GM23338 (cell line): ENCODE measurements around the gene AHI1. TPM values are rescaled to one million over a fixed set of nuclear protein-coding genes. Genes with fewer than 3 reads are reported as not detected.

Experiments
- ATAC-seq: fragments of 200-7000 bp; cut with Tn5 transposase; 3 replicates; pipeline ENCODE4 v1.9.1; 2020
- DNase-seq: peaks from one replicate; pipeline ENCODE4 v3.0.0-alpha.2; 2015; ENCODE audit warnings: low spot score
- H2AFZ ChIP-seq: fragments of 200-600 bp; sonication (generic); 2 replicates; pipeline ENCODE4 v1.8.0; 2016; ENCODE audit warnings: antibody characterized with exemption, mild to moderate bottlenecking, moderate library complexity
- H3F3A ChIP-seq: fragments of 200-600 bp; sonication (generic); replicated peaks from 2 replicates; pipeline ENCODE4 v1.8.0; 2017; ENCODE audit warnings: antibody characterized with exemption, mixed run types, low read depth
- H3K27ac ChIP-seq: fragments of 200-600 bp; sonication (generic); 2 replicates; pipeline ENCODE4 v1.6.1; 2016; ENCODE audit warnings: low read depth
- H3K27me3 ChIP-seq: fragments of 200-600 bp; sonication (generic); 2 replicates; pipeline ENCODE4 v1.8.0; 2016; ENCODE audit warnings: mild to moderate bottlenecking, mixed run types, moderate library complexity; ENCODE audit not compliant: insufficient read depth
- H3K36me3 ChIP-seq: fragments of 200-600 bp; sonication (generic); 2 replicates; pipeline ENCODE4 v1.8.0; 2016; ENCODE audit warnings: mild to moderate bottlenecking; ENCODE audit not compliant: insufficient read depth
- H3K4me1 ChIP-seq: fragments of 200-600 bp; sonication (generic); 2 replicates; pipeline ENCODE4 v1.8.0; 2016; ENCODE audit warnings: mild to moderate bottlenecking, moderate library complexity; ENCODE audit not compliant: insufficient read depth
- H3K4me2 ChIP-seq: fragments of 200-600 bp; sonication (generic); 2 replicates; pipeline ENCODE4 v1.7.1; 2017; ENCODE audit warnings: mixed run types
- H3K4me3 ChIP-seq: fragments of 200-600 bp; sonication (generic); 2 replicates; pipeline ENCODE4 v1.6.1; 2016; ENCODE audit warnings: mixed run types
- H3K79me2 ChIP-seq: fragments of 200-600 bp; sonication (generic); replicated peaks from 2 replicates; pipeline ENCODE4 v1.8.0; 2017; ENCODE audit warnings: mild to moderate bottlenecking; ENCODE audit not compliant: insufficient read depth
- H3K9me2 ChIP-seq: fragments of 200-600 bp; sonication (generic); 2 replicates; pipeline ENCODE4 v1.8.0; 2017; ENCODE audit not compliant: insufficient read depth
- H4K20me1 ChIP-seq: fragments of 200-600 bp; sonication (generic); replicated peaks from 2 replicates; pipeline ENCODE4 v1.8.0; 2017; ENCODE audit warnings: mild to moderate bottlenecking; ENCODE audit not compliant: insufficient read depth
- H3K27ac Mint-ChIP-seq: 2 replicates; pipeline ENCODE4 v1.8.0; 2020; ENCODE audit warnings: inconsistent platforms, mild to moderate bottlenecking, moderate library complexity, mixed read lengths
- H3K27me3 Mint-ChIP-seq: 3 replicates; pipeline ENCODE4 v1.8.0; 2022; ENCODE audit warnings: low read depth, mild to moderate bottlenecking, moderate library complexity, mixed read lengths, inconsistent platforms; ENCODE audit not compliant: insufficient read depth, poor library complexity
- H3K36me3 Mint-ChIP-seq: 3 replicates; pipeline ENCODE4 v1.8.0; 2021; ENCODE audit warnings: low read depth, mild to moderate bottlenecking, inconsistent platforms, moderate library complexity, mixed read lengths
- H3K4me1 Mint-ChIP-seq: 3 replicates; pipeline ENCODE4 v1.8.0; 2020; ENCODE audit warnings: mild to moderate bottlenecking, inconsistent platforms, mixed read lengths
- H3K4me3 Mint-ChIP-seq: 3 replicates; pipeline ENCODE4 v1.8.0; 2021; ENCODE audit warnings: moderate library complexity, mild to moderate bottlenecking, inconsistent platforms, mixed read lengths
- H3K9me3 Mint-ChIP-seq: 3 replicates; pipeline ENCODE4 v1.8.0; 2020; ENCODE audit warnings: moderate library complexity, mild to moderate bottlenecking, inconsistent platforms, mixed read lengths
- CREB1 ChIP-seq: fragments of 250-450 bp; sonication (Bioruptor Pico); IDR thresholded peaks from 2 replicates; pipeline ENCODE4 v1.5.0; 2020; ENCODE audit warnings: low read depth, mild to moderate bottlenecking, moderate library complexity
- CTCF ChIP-seq, 2 experiments: fragments of 200-600 bp in 1 of 2; sonication (generic) in 1 of 2; conservative IDR thresholded peaks; 2 replicates each; pipeline versions ENCODE4 v1.5.1 to v1.6.1; 2016 to 2017; ENCODE audit warnings: antibody characterized with exemption in 2 of 2, low read depth in 2 of 2, mild to moderate bottlenecking in 2 of 2, moderate library complexity in 1 of 2
- ETS1 ChIP-seq: IDR thresholded peaks from 2 replicates; pipeline ENCODE4 v1.6.1; 2016; ENCODE audit warnings: antibody characterized with exemption
- EZH2phosphoT487 ChIP-seq: fragments of 200-600 bp; sonication (generic); IDR thresholded peaks from one replicate; pipeline ENCODE4 v1.8.1; 2018; ENCODE audit warnings: antibody characterized with exemption; ENCODE audit not compliant: unreplicated experiment
- JUNB ChIP-seq: IDR thresholded peaks from one replicate; pipeline ENCODE4 v1.6.1; 2016; ENCODE audit warnings: antibody characterized with exemption; ENCODE audit not compliant: unreplicated experiment
- POLR2AphosphoS5 ChIP-seq: IDR thresholded peaks from 2 replicates; pipeline ENCODE4 v1.6.1; 2016; ENCODE audit warnings: antibody characterized with exemption, low read depth
- REST ChIP-seq: IDR thresholded peaks from one replicate; pipeline ENCODE4 v1.6.1; 2018; ENCODE audit warnings: antibody characterized with exemption; ENCODE audit not compliant: unreplicated experiment
- STAT1 ChIP-seq: IDR thresholded peaks from one replicate; pipeline ENCODE4 v1.6.1; 2016; ENCODE audit warnings: antibody characterized with exemption; ENCODE audit not compliant: unreplicated experiment
- ZNF331 ChIP-seq: fragments of 250-450 bp; sonication (Bioruptor Pico); IDR thresholded peaks from 2 replicates; pipeline ENCODE4 v1.5.0; 2020; ENCODE audit warnings: low read depth, mild to moderate bottlenecking, moderate library complexity
- polyA plus RNA-seq: library from polyadenylated mRNA; unstranded; fragments of >200 nt; fragmentation: Nextera tagmentation; extraction: Ambion mirVana; gene quantifications from 2 replicates; pipeline ENCODE4 v1.2.1, GENCODE V29; 2016
- total RNA-seq: library from RNA; depleted of rRNA; stranded (reverse); fragments of >200 nt; shearing (Covaris generic); gene quantifications from 2 replicates; pipeline ENCODE4 v1.2.3, GENCODE V29; 2014

AHI1 gene
- total and polyA plus RNA-seq, 2 experiments from 2014 or later, result 19.8 to 72.9 TPM

- H3K27me3 Mint-ChIP-seq, result peaks cover 6% of the 10 kb centered on the region
- Histone ChIP-seq H3K4me1 (peaks cover 15% of the 10 kb centered on the region), H3K27me3 (no peaks in the 10 kb centered on the region), H3K4me3 (no peak overlapping the region), H3K79me2 (no peaks in the 10 kb centered on the region), H4K20me1 (no peaks in the 10 kb centered on the region), H2AFZ (peak overlapping the region; percentile 73; the same call in 1 of the 2 replicates), H3K9me2 (peaks cover 9% of the 10 kb centered on the region), H3K27ac (no peak overlapping the region), H3K4me2 (no peak overlapping the region), H3K36me3 (no peaks in the 10 kb centered on the region), H3F3A (peaks cover 12% of the 10 kb centered on the region)
- H3K27ac Mint-ChIP-seq, result no peak overlapping the region
- no peak for DNase-seq
- H3K4me3 Mint-ChIP-seq, result no peak overlapping the region
- H3K4me1 Mint-ChIP-seq, result peaks cover 29% of the 10 kb centered on the region
- ATAC-seq, result no peak
- TF ChIP-seq STAT1 (no peak), EZH2phosphoT487 (no peak), POLR2AphosphoS5 (no peak), JUNB (no peak), CTCF (conservative IDR thresholded peaks at IDR 0.05; ENCODE audit: low read depth in 2 of 2) (0 out of 4 replicates have a peak, but pooled peaks of 1 of the 2 experiments have one; percentile 30), REST (no peak), ETS1 (no peak), ZNF331 (CRISPR knock-in tag) (no peak), CREB1 (CRISPR knock-in tag) (no peak)
- H3K9me3 Mint-ChIP-seq, result peaks cover 3% of the 10 kb centered on the region; the same call in 1 of the 3 replicates
- no peaks in the 10 kb centered on the region; the same call in 2 of the 3 replicates for H3K36me3 Mint-ChIP-seq
These were observed 232.3 kb downstream of the AHI1 start for GRCh38 chr6:135265278-135265677.
